GM18907 (cell line): Measurements from ENCODE around the gene LCORL.

ENCODE experiments used
- ATAC-seq: cut with Tn5 transposase; IDR thresholded peaks from one replicate; pipeline ENCODE4 v1.9.1; 2021; ENCODE audit warnings: mild to moderate bottlenecking, moderate library complexity; ENCODE audit not compliant: unreplicated experiment

LCORL gene

GRCh38 chr4:17939054-17939453 is 82.5 kb downstream of the LCORL start:
- no peak for ATAC-seq

DNA sequence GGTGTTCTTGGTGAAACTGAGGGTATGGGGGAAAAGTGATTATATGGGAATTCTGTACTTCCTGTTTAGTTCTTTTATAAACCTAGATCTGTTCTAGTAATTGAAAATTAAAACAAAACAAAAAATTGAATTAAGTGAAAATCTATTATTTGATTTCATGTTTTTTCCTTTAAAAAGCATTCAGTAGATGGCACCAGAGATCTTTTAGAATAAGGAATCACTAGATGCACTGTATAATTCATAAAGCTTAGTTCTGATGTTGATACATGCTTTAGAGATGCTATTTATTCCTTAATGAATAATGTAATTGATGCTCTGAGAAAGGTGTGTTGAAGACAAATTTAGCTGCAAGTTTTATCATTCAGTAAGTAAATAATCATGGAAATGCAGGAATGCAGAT is 87.3 kb downstream of the LCORL start:
- no peak for ATAC-seq

DNA sequence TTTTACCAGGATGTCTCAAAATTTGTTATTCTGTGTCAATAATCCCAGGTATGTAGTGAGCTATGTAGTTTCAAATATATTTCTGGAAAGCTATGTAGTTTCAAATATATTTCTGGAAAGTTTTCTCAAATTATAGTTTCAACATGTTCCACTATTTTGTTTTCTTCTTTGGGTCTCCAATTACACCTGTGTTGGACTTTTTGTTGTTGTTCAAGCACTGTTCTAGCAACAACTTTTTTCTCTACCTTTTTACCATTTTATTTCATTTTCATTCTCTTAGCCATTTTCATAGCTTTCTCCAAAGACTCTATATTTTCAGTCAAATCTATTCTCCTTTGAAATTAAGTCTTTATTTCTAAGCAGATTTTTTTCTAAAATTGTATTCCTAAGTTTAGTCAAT is 88.4 kb downstream of the LCORL start:
- ATAC-seq, result no peak

DNA sequence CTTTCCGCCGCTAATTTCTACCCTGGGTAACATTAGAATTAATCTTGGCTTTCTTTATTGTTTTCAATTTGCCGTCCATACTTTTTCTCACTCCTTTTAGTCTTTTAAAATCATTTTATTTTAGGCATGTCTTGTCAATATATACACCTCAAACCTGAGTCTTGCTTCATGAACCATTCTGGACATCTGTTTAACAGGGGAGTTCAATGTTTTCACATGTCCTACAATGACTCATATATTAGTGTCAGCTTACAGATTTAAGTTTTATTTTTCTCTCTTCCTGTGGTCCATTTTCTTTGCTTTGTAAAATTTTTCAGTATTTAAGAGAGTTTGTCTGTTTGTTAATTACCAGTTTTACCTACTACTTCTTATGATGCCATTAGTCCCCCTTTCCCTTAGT is 89.5 kb downstream of the LCORL start:
- ATAC-seq, result no peak

DNA sequence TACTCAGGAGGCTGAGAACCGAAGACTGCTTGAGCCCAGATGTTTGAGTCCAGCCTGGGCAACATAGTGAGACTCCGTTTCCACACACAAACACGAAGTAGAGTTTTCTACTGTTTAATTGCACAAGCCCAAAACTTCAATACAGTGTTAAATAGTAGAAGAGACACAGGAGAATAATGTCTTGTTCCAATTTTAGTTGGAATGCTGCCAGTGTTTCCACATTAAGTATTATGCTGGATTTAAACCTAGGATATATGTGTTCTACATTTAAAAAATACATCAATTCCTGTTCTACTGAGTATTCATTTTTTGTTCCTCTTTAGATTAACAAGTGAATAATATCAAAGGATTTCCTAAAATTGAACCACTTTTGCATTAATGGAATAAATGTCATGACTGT is 91.3 kb downstream of the LCORL start:
- ATAC-seq, result no peak

GRCh38 chr4:17924189-17924588 is 97.4 kb downstream of the LCORL start:
- ATAC-seq, result no peak

- no peak for ATAC-seq
Observed at GRCh38 chr4:17921451-17921850, 100.1 kb downstream of the LCORL start.

- ATAC-seq, result no peak
Observed at GRCh38 chr4:17920681-17921080, 100.9 kb downstream of the LCORL start.

- ATAC-seq, result no peak
Observed at GRCh38 chr4:17915439-17915838, 106.1 kb downstream of the LCORL start.

DNA sequence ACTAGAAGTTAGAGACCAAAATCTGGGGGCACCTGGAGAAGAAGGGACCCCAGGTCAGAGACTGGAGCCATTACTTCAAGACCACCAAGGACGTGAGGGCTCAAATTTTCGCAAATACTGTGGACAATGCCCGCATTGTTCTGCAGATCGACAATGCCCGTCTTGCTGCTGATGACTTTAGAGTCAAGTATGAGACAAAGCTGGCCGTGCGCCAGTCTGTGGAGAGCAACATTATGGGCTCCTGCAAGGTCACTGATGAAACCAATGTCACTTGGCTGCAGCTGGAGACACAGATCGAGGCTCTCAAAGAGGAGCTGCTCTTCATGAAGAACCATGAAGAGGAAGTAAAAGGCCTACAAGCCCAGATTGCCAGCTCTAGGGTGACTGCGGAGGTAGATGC is 109.5 kb downstream of the LCORL start:
- no peak for ATAC-seq

DNA sequence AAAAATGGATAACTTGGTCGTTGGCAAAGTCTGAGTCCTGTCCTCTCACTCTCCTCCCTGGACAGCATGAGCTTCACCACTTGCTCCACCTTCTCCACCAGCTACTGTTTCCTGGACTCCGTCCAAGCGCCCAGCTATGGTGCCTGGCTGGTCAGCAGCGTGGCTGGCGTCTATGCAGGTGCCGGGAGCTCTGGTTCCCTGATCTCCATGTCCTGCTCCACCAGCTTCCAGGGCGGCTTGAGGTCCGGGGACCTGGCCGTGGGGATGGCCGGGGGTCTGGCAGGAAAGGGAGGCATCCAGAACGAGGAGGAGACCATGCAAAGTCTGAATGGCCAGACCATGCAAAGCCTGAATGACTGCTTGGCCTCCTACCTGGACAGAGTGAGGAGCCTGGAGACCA is 109.9 kb downstream of the LCORL start:
- no peak for ATAC-seq

DNA sequence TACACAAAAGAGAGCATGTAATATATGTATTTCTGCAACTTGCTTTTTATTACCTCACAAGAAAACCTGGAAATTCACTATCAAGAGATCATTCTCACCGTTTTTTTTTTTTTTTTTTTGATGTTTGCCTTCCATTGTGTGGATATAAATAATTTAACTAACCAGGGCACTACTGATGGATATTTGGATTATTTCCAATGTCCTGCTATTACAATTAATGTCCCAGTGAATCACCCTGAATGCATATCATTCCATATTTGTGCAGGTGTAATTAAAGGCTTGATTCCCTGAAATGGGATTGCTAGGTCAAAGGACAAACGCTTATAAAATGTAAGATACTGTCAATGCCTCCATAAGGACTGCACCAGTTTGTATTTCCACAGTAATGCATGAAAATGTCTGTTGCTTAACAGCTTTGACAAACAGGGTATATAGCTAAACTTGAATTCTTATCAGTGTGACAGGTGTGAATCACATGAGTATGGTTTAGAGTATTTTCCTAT is 123.0 kb downstream of the LCORL start:
- no peak for ATAC-seq

GRCh38 chr4:17895481-17895880 is 126.1 kb downstream of the LCORL start:
- no peak for ATAC-seq

- no peak for ATAC-seq
Observed at GRCh38 chr4:17894421-17894820, 127.1 kb downstream of the LCORL start.

GRCh38 chr4:17889692-17890091 is 131.9 kb downstream of the LCORL start:
- no peak for ATAC-seq

GRCh38 chr4:17884511-17884910 is 137.0 kb downstream of the LCORL start:
- ATAC-seq, result no peak

- ATAC-seq, result no peak
Observed at GRCh38 chr4:17884063-17884462, 137.5 kb downstream of the LCORL start.

- no peak for ATAC-seq
Observed at GRCh38 chr4:17877661-17878060, 143.9 kb downstream of the LCORL start.

GRCh38 chr4:17876943-17877342 is 144.6 kb downstream of the LCORL start:
- ATAC-seq, result no peak

GRCh38 chr4:17875402-17876070 is 146.0 kb downstream of the LCORL start:
- ATAC-seq, result peak; percentile 93

GRCh38 chr4:17869327-17869726 is 152.2 kb downstream of the LCORL start:
- ATAC-seq, result no peak

GRCh38 chr4:17867276-17867675 is 154.3 kb downstream of the LCORL start:
- no peak for ATAC-seq

GRCh38 chr4:17866810-17867209 is 154.7 kb downstream of the LCORL start:
- ATAC-seq, result no peak
